Panc1 (cell line): ENCODE results near the gene FAM83D.

Experiments used
- CTCF ChIP-seq: fragments of 450-650 bp; IDR thresholded peaks from 2 replicates; pipeline ENCODE4 v1.5.1; 2017; ENCODE audit warnings: mild to moderate bottlenecking
- POLR2AphosphoS5 ChIP-seq: IDR thresholded peaks from 2 replicates; pipeline ENCODE4 v1.6.1; 2012; ENCODE audit warnings: mild to moderate bottlenecking, low read depth, low read length, moderate library complexity
- TCF7L2 ChIP-seq: IDR thresholded peaks from 2 replicates; pipeline ENCODE4 v1.6.1; 2011; ENCODE audit warnings: mild to moderate bottlenecking, low read depth, low read length, inconsistent platforms
- TF ChIP-seq, protein P1 (sequence below), 2 experiments: IDR thresholded peaks; 2 replicates each; pipeline ENCODE4 v1.6.1; 2011 to 2012; ENCODE audit warnings: low read depth in 2 of 2, control low read depth in 1 of 2, low read length in 1 of 2, mild to moderate bottlenecking in 1 of 2, moderate library complexity in 1 of 2; ENCODE audit not compliant: insufficient read depth in 1 of 2

DNA sequence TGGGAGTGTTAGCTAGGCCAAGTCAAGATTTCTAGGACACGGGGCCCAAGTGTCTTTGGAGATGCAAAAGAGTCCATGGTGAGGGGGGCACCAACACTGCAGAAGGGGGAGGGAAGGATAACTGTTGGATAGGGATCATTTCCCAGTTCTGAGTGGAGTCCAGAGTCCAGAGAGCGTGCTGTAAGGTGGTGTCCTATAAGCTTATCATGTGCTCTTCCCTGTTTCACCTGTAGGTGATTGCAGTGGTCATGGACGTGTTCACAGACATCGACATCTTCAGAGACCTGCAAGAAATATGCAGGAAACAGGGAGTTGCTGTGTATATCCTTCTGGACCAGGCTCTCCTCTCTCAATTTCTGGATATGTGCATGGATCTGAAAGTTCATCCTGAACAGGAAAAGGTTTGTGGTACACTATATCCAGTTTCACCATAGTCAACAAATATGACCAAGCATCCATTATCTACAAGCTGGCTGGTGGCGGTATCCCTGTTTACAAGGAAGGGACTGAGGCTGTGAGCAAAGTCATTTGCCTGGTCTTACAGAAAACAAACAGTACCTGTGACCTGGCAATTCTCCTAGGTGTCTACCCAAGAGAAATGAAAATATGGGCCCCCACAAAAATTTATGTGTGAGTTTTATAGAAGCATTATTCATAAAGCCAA lies 15.6 kb downstream of the FAM83D start:
- TF ChIP-seq CTCF (no peak), POLR2AphosphoS5 (no peak), TCF7L2 (no peak)
- TF ChIP-seq, protein P1, sequence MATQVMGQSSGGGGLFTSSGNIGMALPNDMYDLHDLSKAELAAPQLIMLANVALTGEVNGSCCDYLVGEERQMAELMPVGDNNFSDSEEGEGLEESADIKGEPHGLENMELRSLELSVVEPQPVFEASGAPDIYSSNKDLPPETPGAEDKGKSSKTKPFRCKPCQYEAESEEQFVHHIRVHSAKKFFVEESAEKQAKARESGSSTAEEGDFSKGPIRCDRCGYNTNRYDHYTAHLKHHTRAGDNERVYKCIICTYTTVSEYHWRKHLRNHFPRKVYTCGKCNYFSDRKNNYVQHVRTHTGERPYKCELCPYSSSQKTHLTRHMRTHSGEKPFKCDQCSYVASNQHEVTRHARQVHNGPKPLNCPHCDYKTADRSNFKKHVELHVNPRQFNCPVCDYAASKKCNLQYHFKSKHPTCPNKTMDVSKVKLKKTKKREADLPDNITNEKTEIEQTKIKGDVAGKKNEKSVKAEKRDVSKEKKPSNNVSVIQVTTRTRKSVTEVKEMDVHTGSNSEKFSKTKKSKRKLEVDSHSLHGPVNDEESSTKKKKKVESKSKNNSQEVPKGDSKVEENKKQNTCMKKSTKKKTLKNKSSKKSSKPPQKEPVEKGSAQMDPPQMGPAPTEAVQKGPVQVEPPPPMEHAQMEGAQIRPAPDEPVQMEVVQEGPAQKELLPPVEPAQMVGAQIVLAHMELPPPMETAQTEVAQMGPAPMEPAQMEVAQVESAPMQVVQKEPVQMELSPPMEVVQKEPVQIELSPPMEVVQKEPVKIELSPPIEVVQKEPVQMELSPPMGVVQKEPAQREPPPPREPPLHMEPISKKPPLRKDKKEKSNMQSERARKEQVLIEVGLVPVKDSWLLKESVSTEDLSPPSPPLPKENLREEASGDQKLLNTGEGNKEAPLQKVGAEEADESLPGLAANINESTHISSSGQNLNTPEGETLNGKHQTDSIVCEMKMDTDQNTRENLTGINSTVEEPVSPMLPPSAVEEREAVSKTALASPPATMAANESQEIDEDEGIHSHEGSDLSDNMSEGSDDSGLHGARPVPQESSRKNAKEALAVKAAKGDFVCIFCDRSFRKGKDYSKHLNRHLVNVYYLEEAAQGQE (IDR thresholded peaks at IDR 0.05; ENCODE audit: insufficient read depth in 1 of 2, low read depth in 2 of 2, low read length in 1 of 2), result no peak
